Stimulated activated memory B cell treated with anti-CD40 and anti-IgM and Interleukin-4, amounts not matched to agents 10 μg/mL and 1 μg/mL and 100 μg/mL, for 72 hours (primary cell): Measurements from ENCODE around the gene SMIM5.
"Not testable (repeated sequence)": the region's sequence is repeated elsewhere in the genome, so short reads cannot be mapped to it uniquely, and the experiment has no call there.

Source experiments
- ATAC-seq: fragments of 150-1000 bp; cut with Tn5 transposase; 2 replicates; pipeline ENCODE4 v1.10.0; 2021
- H3K27ac Mint-ChIP-seq: one replicate; pipeline ENCODE4 v1.8.0; 2022; ENCODE audit warnings: mild to moderate bottlenecking, mixed read lengths
- H3K27me3 Mint-ChIP-seq: one replicate; pipeline ENCODE4 v1.8.0; 2022; ENCODE audit warnings: mixed read lengths
- H3K36me3 Mint-ChIP-seq: one replicate; pipeline ENCODE4 v1.8.0; 2022; ENCODE audit warnings: mixed read lengths
- H3K4me1 Mint-ChIP-seq: one replicate; pipeline ENCODE4 v1.8.0; 2022; ENCODE audit warnings: mixed read lengths
- H3K4me3 Mint-ChIP-seq: one replicate; pipeline ENCODE4 v1.8.0; 2022; ENCODE audit warnings: mild to moderate bottlenecking, moderate library complexity, mixed read lengths
- H3K9me3 Mint-ChIP-seq: one replicate; pipeline ENCODE4 v1.8.0; 2022; ENCODE audit warnings: mixed read lengths

Gene SMIM5

DNA sequence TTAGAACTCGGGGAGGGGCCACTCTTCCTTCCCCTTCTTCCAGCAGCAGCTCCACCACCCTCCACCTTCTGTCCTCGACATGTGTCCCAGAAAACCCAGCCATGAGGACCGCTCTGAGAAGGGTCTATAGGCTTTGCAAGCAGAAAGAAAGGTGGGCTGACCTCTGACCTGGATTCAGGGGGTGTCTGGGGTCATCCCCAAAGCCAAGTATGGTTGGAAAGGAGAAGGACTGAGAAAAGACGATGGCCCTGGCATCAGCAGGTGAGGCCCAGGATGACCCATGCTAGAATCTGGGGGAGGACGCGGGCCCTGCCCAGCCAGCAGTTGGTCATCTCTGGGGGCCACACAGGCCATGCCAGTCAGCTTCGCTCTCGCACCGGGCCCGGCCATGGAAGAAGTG lies 6.1 kb upstream of the SMIM5 start:
- Mint-ChIP-seq H3K27ac (no peak overlapping the region), H3K27me3 (no peaks in the 10 kb centered on the region), H3K4me1 (no peaks in the 10 kb centered on the region), H3K4me3 (no peak overlapping the region), H3K36me3 (no peaks in the 10 kb centered on the region), H3K9me3 (no peaks in the 10 kb centered on the region)
- ATAC-seq = no peak

DNA sequence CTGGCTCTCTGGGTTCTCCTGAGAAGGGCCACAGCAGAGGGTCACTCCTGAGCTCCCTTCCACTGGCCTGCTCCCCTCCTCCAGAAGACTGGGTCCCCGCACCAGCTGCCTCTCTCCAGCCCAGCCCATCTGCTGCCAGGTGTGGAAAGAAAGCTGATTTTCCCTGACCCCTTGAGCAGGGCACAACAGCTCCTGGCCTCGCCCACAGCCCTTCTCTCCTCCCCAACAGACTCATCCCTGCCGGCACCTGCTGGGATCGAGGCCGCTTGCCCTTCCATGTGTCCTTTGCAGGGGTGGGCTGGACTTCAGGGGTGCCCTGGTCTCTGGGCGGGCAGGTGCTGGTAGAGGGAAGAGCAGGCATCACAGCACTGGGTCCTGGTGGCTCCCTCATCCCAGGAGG lies 4.8 kb upstream of the SMIM5 start:
- Mint-ChIP-seq H3K4me3 (no peak overlapping the region), H3K27ac (no peak overlapping the region), H3K9me3 (no peaks in the 10 kb centered on the region), H3K27me3 (no peaks in the 10 kb centered on the region), H3K36me3 (no peaks in the 10 kb centered on the region), H3K4me1 (peaks cover 7% of the 10 kb centered on the region)
- no peak for ATAC-seq

DNA sequence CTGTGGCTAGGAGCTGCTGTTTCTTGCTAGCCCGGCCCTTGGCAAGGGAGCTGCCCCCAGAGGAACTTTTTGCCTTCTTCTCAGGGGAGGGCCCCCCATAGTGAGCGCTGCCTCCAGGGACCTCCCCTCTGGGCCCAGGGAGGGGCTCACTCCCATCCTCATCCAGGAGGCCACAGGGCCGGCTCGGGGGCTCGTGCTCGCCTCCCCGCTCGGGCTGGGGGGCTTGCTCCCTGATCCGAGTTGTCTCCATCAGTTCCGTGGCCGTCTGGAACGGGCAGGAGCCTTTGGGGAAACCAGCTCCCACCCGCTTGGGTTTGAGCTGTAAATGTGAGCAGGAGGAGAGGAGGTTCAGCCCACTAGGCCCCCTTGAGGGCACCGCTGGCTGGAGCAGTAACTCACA lies 4.1 kb upstream of the SMIM5 start:
- H3K9me3 Mint-ChIP-seq = no peaks in the 10 kb centered on the region
- H3K4me3 Mint-ChIP-seq = no peak overlapping the region
- H3K27ac Mint-ChIP-seq = no peak overlapping the region
- no peak for ATAC-seq
- H3K36me3 Mint-ChIP-seq = no peaks in the 10 kb centered on the region
- H3K4me1 Mint-ChIP-seq = peaks cover 14% of the 10 kb centered on the region
- no peaks in the 10 kb centered on the region for H3K27me3 Mint-ChIP-seq

GRCh38 chr17:75630071-75630917 lies 2.9 kb upstream of the SMIM5 start:
- no peaks in the 10 kb centered on the region for H3K9me3 Mint-ChIP-seq
- peaks cover 18% of the 10 kb centered on the region for H3K4me1 Mint-ChIP-seq
- H3K27me3 Mint-ChIP-seq = no peaks in the 10 kb centered on the region
- no peak for ATAC-seq
- H3K4me3 Mint-ChIP-seq = no peak overlapping the region
- no peak overlapping the region for H3K27ac Mint-ChIP-seq
- H3K36me3 Mint-ChIP-seq = no peaks in the 10 kb centered on the region

- H3K9me3 Mint-ChIP-seq = no peaks in the 10 kb centered on the region
- ATAC-seq = no peak
- no peak overlapping the region for H3K27ac Mint-ChIP-seq
- H3K27me3 Mint-ChIP-seq = no peaks in the 10 kb centered on the region
- H3K4me3 Mint-ChIP-seq = no peak overlapping the region
- H3K36me3 Mint-ChIP-seq = peaks cover 5% of the 10 kb centered on the region
- peaks cover 18% of the 10 kb centered on the region for H3K4me1 Mint-ChIP-seq
Measured at GRCh38 chr17:75631353-75631752, 1.9 kb upstream of the SMIM5 start.

DNA sequence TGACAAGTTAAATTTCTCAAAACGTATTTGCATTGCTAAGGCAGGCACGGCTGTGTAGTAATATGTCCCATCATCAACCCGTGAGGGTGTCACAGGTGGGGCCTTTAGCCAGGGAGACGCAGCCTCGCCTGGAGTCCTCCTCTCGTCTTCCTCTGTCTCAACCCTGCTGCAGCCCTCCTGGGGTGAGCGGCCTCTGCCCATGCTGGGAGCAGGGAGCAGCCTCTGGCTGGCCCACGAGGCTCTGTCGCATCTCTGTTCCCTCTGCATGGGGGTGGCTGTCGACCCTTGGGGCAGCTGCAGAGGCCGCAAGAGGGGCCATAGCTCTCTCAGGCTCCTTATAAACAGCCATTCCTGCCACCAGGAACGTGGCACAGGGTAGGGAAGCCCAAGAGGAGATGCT lies 806 bp upstream of the SMIM5 start:
- Mint-ChIP-seq H3K27ac (no peak overlapping the region), H3K27me3 (no peaks in the 10 kb centered on the region), H3K9me3 (no peaks in the 10 kb centered on the region), H3K4me1 (peaks cover 18% of the 10 kb centered on the region), H3K4me3 (no peak overlapping the region), H3K36me3 (peaks cover 5% of the 10 kb centered on the region)
- ATAC-seq = no peak

- no peak overlapping the region for H3K4me3 Mint-ChIP-seq
- H3K4me1 Mint-ChIP-seq = peaks cover 18% of the 10 kb centered on the region
- ATAC-seq = peak; percentile 46
- H3K36me3 Mint-ChIP-seq = peaks cover 5% of the 10 kb centered on the region
- H3K27ac Mint-ChIP-seq = no peak overlapping the region
- no peaks in the 10 kb centered on the region for H3K9me3 Mint-ChIP-seq
- no peaks in the 10 kb centered on the region for H3K27me3 Mint-ChIP-seq
Measured at GRCh38 chr17:75633486-75634375, 497 bp downstream of the SMIM5 start.

DNA sequence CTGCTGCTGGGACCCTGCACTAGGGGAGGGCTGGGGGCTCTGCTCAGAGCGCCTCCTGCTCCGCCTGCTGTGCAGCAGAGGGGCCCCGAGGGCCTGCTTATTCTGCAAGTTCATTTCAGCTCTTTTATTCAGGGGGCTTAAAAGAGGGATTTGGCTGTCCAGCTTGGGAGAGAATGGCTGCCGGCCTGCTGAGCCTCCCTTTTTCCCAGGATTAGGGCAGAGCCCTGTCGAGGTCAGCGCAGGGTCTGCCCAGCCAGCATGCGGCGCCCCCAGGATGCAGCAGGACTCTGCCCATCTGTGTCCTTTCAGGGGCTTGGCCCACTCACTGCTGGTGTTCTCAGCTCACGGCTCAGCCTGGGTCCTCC lies 1.1 kb downstream of the SMIM5 start:
- no peak overlapping the region for H3K27ac Mint-ChIP-seq
- no peaks in the 10 kb centered on the region for H3K27me3 Mint-ChIP-seq
- H3K9me3 Mint-ChIP-seq = no peaks in the 10 kb centered on the region
- no peak for ATAC-seq
- peaks cover 18% of the 10 kb centered on the region for H3K4me1 Mint-ChIP-seq
- no peak overlapping the region for H3K4me3 Mint-ChIP-seq
- peaks cover 5% of the 10 kb centered on the region for H3K36me3 Mint-ChIP-seq

GRCh38 chr17:75634754-75635609 lies 1.7 kb downstream of the SMIM5 start:
- Mint-ChIP-seq H3K36me3 (peaks cover 5% of the 10 kb centered on the region), H3K9me3 (no peaks in the 10 kb centered on the region), H3K4me3 (no peak overlapping the region), H3K27ac (no peak overlapping the region), H3K27me3 (no peaks in the 10 kb centered on the region), H3K4me1 (peaks cover 18% of the 10 kb centered on the region)
- ATAC-seq = no peak

DNA sequence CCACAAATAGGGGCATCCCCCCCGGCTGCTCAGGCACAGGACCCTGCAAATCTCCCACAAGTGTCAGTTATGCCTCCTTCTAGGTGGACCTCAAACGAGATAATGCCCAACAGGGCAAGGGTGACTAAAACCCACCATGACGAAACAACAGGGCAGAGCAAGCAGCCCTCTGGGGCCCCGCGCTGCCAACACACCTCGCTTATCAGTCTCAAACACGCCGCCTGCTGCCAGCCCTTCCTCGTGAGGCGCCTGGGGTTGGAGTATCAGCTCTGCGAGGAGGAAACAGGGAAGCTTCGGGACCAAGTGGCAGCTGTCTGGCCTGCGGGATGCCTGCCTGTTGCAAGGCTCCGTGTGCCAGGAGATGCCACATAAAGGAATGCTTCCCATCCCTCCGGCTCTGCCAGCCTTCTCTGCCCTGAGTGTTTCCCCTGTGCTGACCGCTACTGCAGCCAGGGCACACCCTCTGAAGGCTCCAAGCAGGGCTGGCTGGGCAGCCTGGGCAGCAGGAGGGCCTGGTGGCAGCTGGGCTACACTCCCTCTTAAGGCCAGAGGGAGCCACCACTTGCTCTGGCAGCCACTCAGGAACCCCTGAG lies 2.5 kb downstream of the SMIM5 start:
- H3K36me3 Mint-ChIP-seq = peaks cover 5% of the 10 kb centered on the region
- no peak for ATAC-seq
- no peak overlapping the region for H3K4me3 Mint-ChIP-seq
- peaks cover 18% of the 10 kb centered on the region for H3K4me1 Mint-ChIP-seq
- no peak overlapping the region for H3K27ac Mint-ChIP-seq
- H3K9me3 Mint-ChIP-seq = no peaks in the 10 kb centered on the region
- H3K27me3 Mint-ChIP-seq = no peaks in the 10 kb centered on the region

DNA sequence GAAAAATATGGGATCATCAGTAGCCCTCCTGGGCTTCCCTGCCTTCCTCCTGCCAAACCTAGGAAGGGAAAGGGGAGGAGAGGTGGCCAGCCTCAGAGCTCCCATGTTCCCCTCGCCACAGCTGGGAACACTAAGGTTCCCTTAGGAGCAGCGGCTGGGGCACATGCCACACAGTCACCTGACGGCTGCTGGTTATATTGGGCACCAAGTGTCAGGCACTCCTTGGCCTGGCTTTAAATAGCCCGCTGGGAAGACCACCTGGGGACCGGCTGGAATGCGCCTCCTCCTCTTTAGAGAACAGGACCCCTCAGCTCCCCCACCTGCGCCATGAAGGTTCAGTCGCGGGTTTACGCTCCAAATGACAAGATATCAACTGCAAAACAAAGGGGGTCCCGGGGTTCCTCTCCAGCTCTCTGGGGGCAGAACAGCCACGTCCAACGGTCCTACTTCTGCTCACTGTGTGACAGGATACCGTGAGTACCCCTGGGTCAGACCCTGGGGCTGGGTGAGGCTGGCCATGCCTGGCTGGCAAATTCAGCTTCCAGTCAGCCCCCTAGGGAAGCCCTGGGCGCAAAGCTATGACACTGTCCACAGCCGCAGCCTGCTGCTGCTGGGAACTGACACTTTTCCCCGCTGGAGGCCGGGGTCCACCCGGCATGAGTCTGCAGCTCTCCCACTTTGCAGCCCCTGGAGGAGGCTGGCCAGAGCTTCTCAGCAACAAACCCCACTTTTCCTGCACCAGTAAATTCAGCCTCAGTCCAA lies 3.3 kb downstream of the SMIM5 start:
- Mint-ChIP-seq H3K36me3 (peaks cover 5% of the 10 kb centered on the region), H3K4me1 (peaks cover 18% of the 10 kb centered on the region), H3K4me3 (no peak overlapping the region), H3K27me3 (no peaks in the 10 kb centered on the region), H3K27ac (no peak overlapping the region), H3K9me3 (no peaks in the 10 kb centered on the region)
- no peak for ATAC-seq

DNA sequence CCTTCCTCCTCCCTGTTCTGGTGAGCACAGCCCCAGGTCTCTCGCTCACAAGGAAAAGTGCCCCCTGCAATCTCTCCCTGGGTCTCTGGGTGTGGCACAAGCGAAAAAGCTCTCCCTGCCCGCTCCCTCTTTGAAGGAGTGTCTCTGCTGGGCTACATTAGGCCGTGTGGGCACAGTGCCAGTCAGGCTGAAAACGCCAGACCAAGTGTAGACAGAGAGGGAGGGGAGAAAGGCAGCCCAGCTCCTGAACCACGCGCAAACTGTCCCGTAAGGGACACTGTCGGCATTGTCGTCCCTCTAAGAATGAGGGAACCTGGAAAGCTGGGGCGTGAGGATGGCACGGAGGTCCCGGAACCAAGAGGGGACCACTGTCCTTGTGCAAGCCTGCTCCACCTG lies 3.9 kb downstream of the SMIM5 start:
- H3K36me3 Mint-ChIP-seq = peaks cover 5% of the 10 kb centered on the region
- H3K4me3 Mint-ChIP-seq = no peak overlapping the region
- H3K27ac Mint-ChIP-seq = no peak overlapping the region
- H3K4me1 Mint-ChIP-seq = peaks cover 18% of the 10 kb centered on the region
- H3K27me3 Mint-ChIP-seq = no peaks in the 10 kb centered on the region
- ATAC-seq = no peak
- no peaks in the 10 kb centered on the region for H3K9me3 Mint-ChIP-seq

GRCh38 chr17:75637551-75637950 lies 4.3 kb downstream of the SMIM5 start:
- Mint-ChIP-seq H3K9me3 (no peaks in the 10 kb centered on the region), H3K4me3 (no peak overlapping the region), H3K4me1 (peaks cover 18% of the 10 kb centered on the region), H3K36me3 (peaks cover 5% of the 10 kb centered on the region), H3K27ac (no peak overlapping the region), H3K27me3 (no peaks in the 10 kb centered on the region)
- ATAC-seq = no peak

DNA sequence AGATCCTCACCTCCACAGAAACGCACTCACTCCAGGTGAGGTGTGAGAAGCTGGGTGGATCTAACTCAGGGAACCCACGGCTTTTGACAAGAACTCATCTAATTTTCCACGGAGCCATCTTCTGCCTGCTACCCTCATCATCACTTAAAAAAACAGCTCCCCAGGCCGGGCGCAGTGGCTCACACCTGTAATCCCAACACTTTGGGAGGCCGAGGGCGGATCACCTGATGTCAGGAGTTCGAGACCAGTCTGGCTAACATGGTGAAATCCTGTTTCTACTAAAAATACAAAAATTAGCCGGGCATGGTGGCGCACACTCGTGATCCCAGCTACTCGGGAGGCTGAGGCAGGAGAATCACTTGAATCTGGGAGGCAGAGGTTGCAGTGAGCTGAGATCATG lies 4.8 kb downstream of the SMIM5 start:
- not testable (repeated sequence) for H3K36me3 Mint-ChIP-seq, H3K27ac Mint-ChIP-seq
- H3K4me1 Mint-ChIP-seq = peaks cover 16% of the 10 kb centered on the region

More for the DNA sequence above, 4.8 kb downstream of the SMIM5 start:
- ATAC-seq, H3K27me3 Mint-ChIP-seq, H3K9me3 Mint-ChIP-seq, H3K4me3 Mint-ChIP-seq: not testable (repeated sequence)
